Fibroblast of pulmonary artery (primary cell): ENCODE results near the gene ADAM8.

Source experiments
- DNase-seq: peaks from one replicate; pipeline ENCODE4 v3.0.0-alpha.2; 2010; ENCODE audit warnings: low read depth
- H3K4me3 ChIP-seq: replicated peaks from 2 replicates; pipeline ENCODE4 v1.5.1; 2011; ENCODE audit warnings: low read depth, mild to moderate bottlenecking, control low read depth, low read length, moderate library complexity
- CTCF ChIP-seq: IDR thresholded peaks from 2 replicates; pipeline ENCODE4 v1.5.1; 2011; ENCODE audit warnings: mild to moderate bottlenecking, control low read depth, low read length, inconsistent platforms; ENCODE audit errors: missing control alignments

ADAM8 gene

GRCh38 chr10:133230387-133231195, 46.1 kb downstream of the ADAM8 start:
- no peak for DNase-seq
- H3K4me3 ChIP-seq, result no peak overlapping the region
- no peak for TF ChIP-seq CTCF

GRCh38 chr10:133230044-133230361, 46.7 kb downstream of the ADAM8 start, which contains the start of gene UTF1:
TSS of gene UTF1 (plus strand) at chr10:133230217. CDS start at chr10:133230289, 72 bp downstream.
- TF ChIP-seq CTCF, result no peak
- H3K4me3 ChIP-seq, result no peak within 1 kb of the TSS
- no peak for DNase-seq

GRCh38 chr10:133229265-133230043, 47.2 kb downstream of the ADAM8 start:
- no peak for DNase-seq
- no peak for TF ChIP-seq CTCF
- no peak overlapping the region for H3K4me3 ChIP-seq

GRCh38 chr10:133227256-133227655, 49.4 kb downstream of the ADAM8 start:
- no peak for TF ChIP-seq CTCF
- no peak for DNase-seq
- no peak overlapping the region for H3K4me3 ChIP-seq

GRCh38 chr10:133226251-133226808, 50.3 kb downstream of the ADAM8 start:
- no peak overlapping the region for H3K4me3 ChIP-seq
- no peak for DNase-seq
- TF ChIP-seq CTCF, result no peak

- TF ChIP-seq CTCF, result no peak
- DNase-seq, result no peak
- no peak overlapping the region for H3K4me3 ChIP-seq
These were observed 50.9 kb downstream of the ADAM8 start for GRCh38 chr10:133225707-133226191.
